Measurements from ENCODE around the gene STX7. TPM values are rescaled to one million over a fixed set of nuclear protein-coding genes. Genes with fewer than 3 reads are reported as not detected.
A peak's percentile ranks its signal among the peaks of the same experiment; 100 is the strongest.

STX7 gene
- total RNA-seq, 2 donors from 2014 or later: 36.6 to 41.7 TPM

DNA sequence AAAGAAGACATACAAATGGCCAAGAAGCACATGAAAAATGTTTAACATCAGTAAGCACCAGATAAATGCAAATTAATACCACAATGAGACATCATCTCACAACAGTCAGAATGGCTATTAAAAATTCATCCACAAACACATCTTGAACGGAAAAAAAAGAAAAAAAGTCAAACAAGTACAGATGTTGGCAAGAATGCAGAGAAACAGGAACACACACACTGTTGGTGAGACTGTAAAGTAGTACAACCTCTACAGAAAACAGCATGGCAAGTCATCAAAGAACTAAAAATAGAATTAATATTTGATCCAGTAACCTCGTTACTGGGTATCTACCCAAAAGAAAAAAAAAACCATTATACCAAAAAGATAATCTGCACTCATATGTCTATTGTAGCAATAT, 6.5 kb downstream of the STX7 start:
- Mint-ChIP-seq H3K9me3 (no peaks in the 10 kb centered on the region), H3K4me1 (peaks cover 19% of the 10 kb centered on the region), H3K4me3 (no peak overlapping the region), H3K27me3 (ENCODE audit: insufficient read depth) (no peaks in the 10 kb centered on the region), H3K36me3 (ENCODE audit: low read depth) (peaks cover 21% of the 10 kb centered on the region), H3K27ac (no peak overlapping the region)
- Histone ChIP-seq H3K4me1 (ENCODE audit: control insufficient read depth, insufficient read depth, low read length) (no peaks in the 10 kb centered on the region), H3K27ac (ENCODE audit: low read depth, low read length) (no peak overlapping the region), H3K4me3 (ENCODE audit: low read length) (no peak overlapping the region), H3K36me3 (ENCODE audit: control insufficient read depth, insufficient read depth, low read length) (peaks cover 10% of the 10 kb centered on the region), H3K27me3 (ENCODE audit: control insufficient read depth, insufficient read depth, low read length, poor library complexity, severe bottlenecking) (no peaks in the 10 kb centered on the region), H3K9ac (ENCODE audit: extremely low read depth, low read length, poor library complexity, severe bottlenecking) (no peak overlapping the region), H3K9me3 (ENCODE audit: control insufficient read depth, low read length) (no peaks in the 10 kb centered on the region)
- 92 to 100% methylated on average over 1 to 2 of the region's 2 CpGs for WGBS, 2 experiments (ENCODE audit: insufficient coverage in 1 of 2, insufficient read length in 1 of 2)
- TF ChIP-seq, protein P1, sequence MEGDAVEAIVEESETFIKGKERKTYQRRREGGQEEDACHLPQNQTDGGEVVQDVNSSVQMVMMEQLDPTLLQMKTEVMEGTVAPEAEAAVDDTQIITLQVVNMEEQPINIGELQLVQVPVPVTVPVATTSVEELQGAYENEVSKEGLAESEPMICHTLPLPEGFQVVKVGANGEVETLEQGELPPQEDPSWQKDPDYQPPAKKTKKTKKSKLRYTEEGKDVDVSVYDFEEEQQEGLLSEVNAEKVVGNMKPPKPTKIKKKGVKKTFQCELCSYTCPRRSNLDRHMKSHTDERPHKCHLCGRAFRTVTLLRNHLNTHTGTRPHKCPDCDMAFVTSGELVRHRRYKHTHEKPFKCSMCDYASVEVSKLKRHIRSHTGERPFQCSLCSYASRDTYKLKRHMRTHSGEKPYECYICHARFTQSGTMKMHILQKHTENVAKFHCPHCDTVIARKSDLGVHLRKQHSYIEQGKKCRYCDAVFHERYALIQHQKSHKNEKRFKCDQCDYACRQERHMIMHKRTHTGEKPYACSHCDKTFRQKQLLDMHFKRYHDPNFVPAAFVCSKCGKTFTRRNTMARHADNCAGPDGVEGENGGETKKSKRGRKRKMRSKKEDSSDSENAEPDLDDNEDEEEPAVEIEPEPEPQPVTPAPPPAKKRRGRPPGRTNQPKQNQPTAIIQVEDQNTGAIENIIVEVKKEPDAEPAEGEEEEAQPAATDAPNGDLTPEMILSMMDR (conservative IDR thresholded peaks at IDR 0.05): no peak
- no peak for DNase-seq

DNA sequence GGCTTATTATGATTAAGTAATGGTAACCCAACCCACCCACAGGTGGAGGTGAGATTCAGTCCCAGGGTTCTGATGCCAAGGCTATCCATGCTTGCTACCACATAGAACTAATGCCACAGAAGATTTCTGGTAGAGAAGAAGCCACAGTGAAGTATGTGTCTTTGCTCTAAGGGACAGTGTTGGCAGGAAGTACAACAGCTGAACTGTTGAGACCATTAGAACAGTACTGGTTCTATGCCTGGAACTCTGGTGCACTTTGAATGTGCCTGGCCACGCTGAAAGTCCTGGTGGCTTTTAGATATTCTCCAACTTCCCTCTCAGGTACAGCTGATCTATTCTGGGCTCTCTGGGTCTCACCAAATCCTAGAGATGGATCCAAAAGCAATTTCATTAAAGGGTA, 7.8 kb downstream of the STX7 start:
- no peak overlapping the region for H3K27ac Mint-ChIP-seq
- Histone ChIP-seq H3K4me3 (ENCODE audit: low read length) (no peak overlapping the region), H3K4me1 (ENCODE audit: control insufficient read depth, insufficient read depth, low read length) (no peaks in the 10 kb centered on the region), H3K36me3 (ENCODE audit: control insufficient read depth, insufficient read depth, low read length) (peaks cover 19% of the 10 kb centered on the region), H3K27me3 (ENCODE audit: control insufficient read depth, insufficient read depth, low read length, poor library complexity, severe bottlenecking) (no peaks in the 10 kb centered on the region), H3K27ac (ENCODE audit: low read depth, low read length) (no peak overlapping the region), H3K9ac (ENCODE audit: extremely low read depth, low read length, poor library complexity, severe bottlenecking) (no peak overlapping the region), H3K9me3 (ENCODE audit: control insufficient read depth, low read length) (no peaks in the 10 kb centered on the region)
- TF ChIP-seq, protein P1 (conservative IDR thresholded peaks at IDR 0.05): no peak
- peaks cover 28% of the 10 kb centered on the region for H3K36me3 Mint-ChIP-seq (ENCODE audit: low read depth)
- H3K27me3 Mint-ChIP-seq (ENCODE audit: insufficient read depth): no peaks in the 10 kb centered on the region
- no peaks in the 10 kb centered on the region for H3K9me3 Mint-ChIP-seq
- H3K4me1 Mint-ChIP-seq: peaks cover 11% of the 10 kb centered on the region
- 83 to 100% methylated on average over 1 of the region's 1 CpG for WGBS, 2 experiments (ENCODE audit: insufficient coverage in 1 of 2, insufficient read length in 1 of 2)
- DNase-seq: no peak
- H3K4me3 Mint-ChIP-seq: no peak overlapping the region

DNA sequence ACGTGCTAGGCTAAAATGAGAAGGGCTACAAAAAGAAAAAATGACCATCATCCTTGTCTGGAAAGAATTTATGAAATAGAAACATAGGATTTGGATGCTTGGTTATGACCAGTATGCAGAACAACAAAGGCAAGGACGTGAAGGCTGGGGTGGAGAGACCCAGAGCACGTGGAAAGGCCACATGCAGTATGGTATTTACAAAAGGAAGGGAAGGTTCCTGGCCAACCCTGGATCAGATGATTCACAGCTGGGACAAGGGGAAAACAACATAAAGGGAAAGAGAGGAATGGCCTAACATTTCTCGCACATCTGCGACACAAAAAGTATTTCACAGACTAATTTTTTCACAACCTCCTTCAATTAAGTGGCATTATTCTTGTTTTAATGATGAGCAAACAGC, 8.2 kb downstream of the STX7 start:
- H3K27me3 Mint-ChIP-seq (ENCODE audit: insufficient read depth): no peaks in the 10 kb centered on the region

More for the DNA sequence above, 8.2 kb downstream of the STX7 start:
- TF ChIP-seq, protein P1 (conservative IDR thresholded peaks at IDR 0.05): no peak
- Histone ChIP-seq H3K27me3 (ENCODE audit: control insufficient read depth, insufficient read depth, low read length, poor library complexity, severe bottlenecking) (no peaks in the 10 kb centered on the region), H3K36me3 (ENCODE audit: control insufficient read depth, insufficient read depth, low read length) (peaks cover 19% of the 10 kb centered on the region), H3K27ac (ENCODE audit: low read depth, low read length) (no peak overlapping the region), H3K4me1 (ENCODE audit: control insufficient read depth, insufficient read depth, low read length) (no peaks in the 10 kb centered on the region), H3K9me3 (ENCODE audit: control insufficient read depth, low read length) (no peaks in the 10 kb centered on the region), H3K4me3 (ENCODE audit: low read length) (no peak overlapping the region), H3K9ac (ENCODE audit: extremely low read depth, low read length, poor library complexity, severe bottlenecking) (no peak overlapping the region)
- H3K36me3 Mint-ChIP-seq (ENCODE audit: low read depth): peaks cover 29% of the 10 kb centered on the region
- H3K27ac Mint-ChIP-seq: peak overlapping the region; percentile 2
- no peak overlapping the region for H3K4me3 Mint-ChIP-seq
- no peaks in the 10 kb centered on the region for H3K9me3 Mint-ChIP-seq
- WGBS, 2 experiments (ENCODE audit: insufficient coverage in 1 of 2, insufficient read length in 1 of 2): 50 to 85% methylated on average over 1 to 3 of the region's 5 CpGs
- H3K4me1 Mint-ChIP-seq: peaks cover 15% of the 10 kb centered on the region
- no peak for DNase-seq
